ENCODE data around the gene SLC26A1. TPM values are rescaled to one million over a fixed set of nuclear protein-coding genes. Genes with fewer than 3 reads are reported as not detected.
A peak's percentile ranks its signal among the peaks of the same experiment; 100 is the strongest.

SLC26A1 gene
- total and polyA plus RNA-seq, 2 donors (not counting 3 experiments of a cell fraction or from before 2014, with no cell fraction given): 0.10 TPM; not detected in 1

DNA sequence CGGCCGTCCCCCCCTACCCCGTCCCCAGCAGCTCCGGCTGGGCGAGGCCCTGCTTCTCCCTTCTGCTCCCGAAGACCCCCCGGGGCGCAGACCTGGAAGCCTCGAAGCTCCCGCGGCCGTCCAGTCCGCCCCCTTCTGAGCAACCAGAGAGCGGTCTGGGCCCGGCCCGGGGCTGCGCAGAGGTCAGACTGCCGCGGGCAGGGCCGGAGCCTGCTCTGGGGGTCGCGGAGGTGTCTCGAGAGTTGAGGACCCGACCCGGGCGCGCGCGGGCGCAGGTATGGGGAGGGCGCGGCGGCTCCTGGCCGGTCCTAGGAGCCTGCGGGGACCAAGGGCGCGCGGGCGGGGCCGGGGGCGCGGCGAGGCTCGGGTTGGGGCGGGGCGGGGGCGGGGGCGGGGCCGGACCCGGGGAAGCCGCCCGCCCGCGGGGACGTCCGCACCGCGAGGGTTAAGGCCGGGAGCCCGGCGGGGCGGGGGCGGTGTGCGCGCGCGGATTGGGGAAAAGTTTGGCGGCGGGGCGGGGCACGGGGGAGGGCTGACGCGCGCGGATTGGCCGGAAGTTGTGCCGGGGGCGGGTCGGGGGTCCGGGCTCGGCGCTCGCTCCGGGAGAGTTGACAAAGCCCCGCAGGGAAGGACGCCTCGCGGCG, 17.9 kb upstream of the SLC26A1 start, which contains the start of gene FGFRL1:
Gene FGFRL1 (plus strand): TSS at position 605 of the 644 bp plus-strand sequence. CDS start 860 bp downstream, outside the sequence.
- H3K4me3 ChIP-seq (replicated peaks in 1 of 3; ENCODE audit: insufficient read depth in 1 of 3, low read depth in 1 of 3, low read length in 3 of 3): peak within 1 kb of the TSS; percentile 52 to 85 (median 66)
- POLR2A ChIA-PET: no interaction called here
- no TSS peak for BruUV-seq (replicated peaks)
- no peaks in the 10 kb centered on the region for H3K9me1 ChIP-seq (replicated peaks; ENCODE audit: control insufficient read depth, extremely low read depth, insufficient read depth, low read length)
- FAIRE-seq (peak; percentile 47), DNase-seq (ENCODE audit: low read depth, low spot score) (peak; percentile 76)
- no peak within 1 kb of the TSS for H3K27ac ChIP-seq (ENCODE audit: insufficient read depth, low read depth, low read length)
- H4K20me1 ChIP-seq (replicated peaks; ENCODE audit: control insufficient read depth, extremely low read depth, insufficient read depth, low read length): no peaks in the 10 kb centered on the region
- dilution Hi-C loops (cut with MboI; ENCODE audit: extremely low pct_ligation_motif_present, low sequenced_read_pairs): no loop called here
- intact Hi-C loops (cut with micrococcal nuclease): no loop called here
- H3K9me3 ChIP-seq (replicated peaks; ENCODE audit: control insufficient read depth, insufficient read depth, low read length): no peaks in the 10 kb centered on the region
- H2AFZ ChIP-seq (ENCODE audit: low read depth, low read length): peak within 1 kb of the TSS; percentile 62
- CTCF ChIA-PET: interaction anchor here (1.6 to 2.6 kb wide), 4 partner anchors 24 to 105 kb away, joined by 4 to 13 read pairs (median 8); partner anchors contain the start of gene IDUA
- H3K79me2 ChIP-seq (ENCODE audit: control insufficient read depth, insufficient read depth, low read length): peaks cover 3% of the 10 kb centered on the region
- peak within 1 kb of the TSS; percentile 49 for H3K9ac ChIP-seq (replicated peaks; ENCODE audit: extremely low read depth, insufficient read depth, low read length)
- peak within 1 kb of the TSS; percentile 47 for H3K4me2 ChIP-seq (ENCODE audit: insufficient read depth, low read length)
- H3K4me1 ChIP-seq (ENCODE audit: control insufficient read depth, extremely low read depth, insufficient read depth, low read length): peaks cover 9% of the 10 kb centered on the region
- H3K36me3 ChIP-seq (ENCODE audit: control insufficient read depth in 2 of 2, extremely low read depth in 1 of 2, insufficient read depth in 2 of 2, low read length in 2 of 2): peaks cover 0 to 2% of the 10 kb centered on the region in 2 experiments
- H3K27me3 ChIP-seq (ENCODE audit: control insufficient read depth in 2 of 2, insufficient read depth in 2 of 2, low read length in 2 of 2): peaks cover 13 to 16% of the 10 kb centered on the region in 2 experiments
- TF ChIP-seq POLR2AphosphoS5 (IDR thresholded peaks at IDR 0.05; ENCODE audit: insufficient read depth, low read depth, low read length): peak; percentile 25
- TF ChIP-seq, protein P1, sequence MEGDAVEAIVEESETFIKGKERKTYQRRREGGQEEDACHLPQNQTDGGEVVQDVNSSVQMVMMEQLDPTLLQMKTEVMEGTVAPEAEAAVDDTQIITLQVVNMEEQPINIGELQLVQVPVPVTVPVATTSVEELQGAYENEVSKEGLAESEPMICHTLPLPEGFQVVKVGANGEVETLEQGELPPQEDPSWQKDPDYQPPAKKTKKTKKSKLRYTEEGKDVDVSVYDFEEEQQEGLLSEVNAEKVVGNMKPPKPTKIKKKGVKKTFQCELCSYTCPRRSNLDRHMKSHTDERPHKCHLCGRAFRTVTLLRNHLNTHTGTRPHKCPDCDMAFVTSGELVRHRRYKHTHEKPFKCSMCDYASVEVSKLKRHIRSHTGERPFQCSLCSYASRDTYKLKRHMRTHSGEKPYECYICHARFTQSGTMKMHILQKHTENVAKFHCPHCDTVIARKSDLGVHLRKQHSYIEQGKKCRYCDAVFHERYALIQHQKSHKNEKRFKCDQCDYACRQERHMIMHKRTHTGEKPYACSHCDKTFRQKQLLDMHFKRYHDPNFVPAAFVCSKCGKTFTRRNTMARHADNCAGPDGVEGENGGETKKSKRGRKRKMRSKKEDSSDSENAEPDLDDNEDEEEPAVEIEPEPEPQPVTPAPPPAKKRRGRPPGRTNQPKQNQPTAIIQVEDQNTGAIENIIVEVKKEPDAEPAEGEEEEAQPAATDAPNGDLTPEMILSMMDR (IDR thresholded peaks at IDR 0.05; ENCODE audit: extremely low read depth in 1 of 2, insufficient read depth in 1 of 2, low read depth in 1 of 2, low read length in 2 of 2): no peak

GRCh38 chr4:1010395-1011021, 17.3 kb upstream of the SLC26A1 start:
- Histone ChIP-seq H3K36me3 (ENCODE audit: control insufficient read depth in 2 of 2, extremely low read depth in 1 of 2, insufficient read depth in 2 of 2, low read length in 2 of 2) (peaks cover 0 to 2% of the 10 kb centered on the region in 2 experiments), H3K4me2 (ENCODE audit: insufficient read depth, low read length) (peak overlapping the region; percentile 14), H2AFZ (ENCODE audit: low read depth, low read length) (peak overlapping the region; percentile 62), H3K9me1 (replicated peaks; ENCODE audit: control insufficient read depth, extremely low read depth, insufficient read depth, low read length) (no peaks in the 10 kb centered on the region), H3K9me3 (replicated peaks; ENCODE audit: control insufficient read depth, insufficient read depth, low read length) (no peaks in the 10 kb centered on the region), H3K9ac (replicated peaks; ENCODE audit: extremely low read depth, insufficient read depth, low read length) (no peak overlapping the region), H3K27ac (ENCODE audit: insufficient read depth, low read depth, low read length) (no peak overlapping the region), H3K27me3 (ENCODE audit: control insufficient read depth in 2 of 2, insufficient read depth in 2 of 2, low read length in 2 of 2) (peaks cover 13 to 16% of the 10 kb centered on the region in 2 experiments), H3K4me3 (replicated peaks in 1 of 3; ENCODE audit: insufficient read depth in 1 of 3, low read depth in 1 of 3, low read length in 3 of 3) (no peak overlapping the region), H3K4me1 (ENCODE audit: control insufficient read depth, extremely low read depth, insufficient read depth, low read length) (peaks cover 9% of the 10 kb centered on the region), H3K79me2 (ENCODE audit: control insufficient read depth, insufficient read depth, low read length) (peaks cover 3% of the 10 kb centered on the region), H4K20me1 (replicated peaks; ENCODE audit: control insufficient read depth, extremely low read depth, insufficient read depth, low read length) (no peaks in the 10 kb centered on the region)
- CTCF ChIA-PET: interaction anchor here (0.6 to 2.6 kb wide), 7 partner anchors 11 to 336 kb away, joined by 3 to 13 read pairs (median 4); partner anchors contain the start of gene IDUA
- POLR2A ChIA-PET: no interaction called here
- DNase-seq (ENCODE audit: low read depth, low spot score) (peak; percentile 42), FAIRE-seq (no peak)
- intact Hi-C loops (cut with micrococcal nuclease): no loop called here
- BruUV-seq (replicated peaks): no TSS peak
- TF ChIP-seq GATA2 (IDR thresholded peaks at IDR 0.05; ENCODE audit: insufficient read depth, insufficient read length, low read depth, low read length) (no peak), JUN (IDR thresholded peaks at IDR 0.05; ENCODE audit: borderline replicate concordance, insufficient read depth, insufficient read length, low read depth) (no peak), POLR2AphosphoS5 (IDR thresholded peaks at IDR 0.05; ENCODE audit: insufficient read depth, low read depth, low read length) (no peak), FOS (IDR thresholded peaks at IDR 0.05; ENCODE audit: borderline replicate concordance, insufficient read depth, low read length) (no peak)
- TF ChIP-seq, protein P2, sequence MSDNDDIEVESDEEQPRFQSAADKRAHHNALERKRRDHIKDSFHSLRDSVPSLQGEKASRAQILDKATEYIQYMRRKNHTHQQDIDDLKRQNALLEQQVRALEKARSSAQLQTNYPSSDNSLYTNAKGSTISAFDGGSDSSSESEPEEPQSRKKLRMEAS (IDR thresholded peaks at IDR 0.05; ENCODE audit: insufficient read depth, insufficient read length): no peak
- dilution Hi-C loops (cut with MboI; ENCODE audit: extremely low pct_ligation_motif_present, low sequenced_read_pairs): no loop called here

Data from endothelial cell of umbilical vein (primary cell).